ENCODE results near the gene LRIT1. TPM values are rescaled to one million over a fixed set of nuclear protein-coding genes. Genes with fewer than 3 reads are reported as not detected.

Gene LRIT1
- total RNA-seq, 4 donors from 2014 or later: not detected

- TF ChIP-seq CTCF (IDR thresholded peaks at IDR 0.05 in 4 of 5, conservative IDR thresholded peaks at IDR 0.05 in 1 of 5): no peak
- no peak for TF ChIP-seq POLR2A (IDR thresholded peaks at IDR 0.05)
- H3K36me3 ChIP-seq: no peaks in the 10 kb centered on the region
- DNase-seq: no peak
- no peak overlapping the region for H3K27ac ChIP-seq
- in situ Hi-C loops (cut with MboI; ENCODE audit: low sequenced_read_pairs in 4 of 4) (no loop called here), intact Hi-C loops (cut with DNase I; ENCODE audit: low total_unique reads) (no loop called here)
- no peaks in the 10 kb centered on the region for H3K4me1 ChIP-seq
- no peaks in the 10 kb centered on the region for H3K9me3 ChIP-seq
- no peak overlapping the region for H3K4me3 ChIP-seq
- no peaks in the 10 kb centered on the region for H3K27me3 ChIP-seq
- no peak for ATAC-seq
Observed at GRCh38 chr10:84213076-84213475, 28.3 kb downstream of the LRIT1 start.

GRCh38 chr10:84212014-84212413 lies 29.3 kb downstream of the LRIT1 start:
- in situ Hi-C loops (cut with MboI; ENCODE audit: low sequenced_read_pairs in 4 of 4) (no loop called here), intact Hi-C loops (cut with DNase I; ENCODE audit: low total_unique reads) (no loop called here)
- TF ChIP-seq CTCF (IDR thresholded peaks at IDR 0.05 in 4 of 5, conservative IDR thresholded peaks at IDR 0.05 in 1 of 5): no peak
- no peak for TF ChIP-seq POLR2A (IDR thresholded peaks at IDR 0.05)
- no peak for ATAC-seq
- no peak overlapping the region for H3K4me3 ChIP-seq
- H3K4me1 ChIP-seq: no peaks in the 10 kb centered on the region
- no peak for DNase-seq
- H3K27me3 ChIP-seq: no peaks in the 10 kb centered on the region
- H3K9me3 ChIP-seq: no peaks in the 10 kb centered on the region
- no peak overlapping the region for H3K27ac ChIP-seq
- no peaks in the 10 kb centered on the region for H3K36me3 ChIP-seq

- intact Hi-C loops (cut with DNase I; ENCODE audit: low total_unique reads): no loop called here
- in situ Hi-C loops (cut with MboI; ENCODE audit: low sequenced_read_pairs in 4 of 4): no loop called here
- H3K9me3 ChIP-seq: no peaks in the 10 kb centered on the region
- TF ChIP-seq POLR2A (IDR thresholded peaks at IDR 0.05) (no peak), CTCF (IDR thresholded peaks at IDR 0.05 in 4 of 5, conservative IDR thresholded peaks at IDR 0.05 in 1 of 5) (no peak)
- H3K4me3 ChIP-seq: no peak overlapping the region
- H3K4me1 ChIP-seq: no peaks in the 10 kb centered on the region
- no peak overlapping the region for H3K27ac ChIP-seq
- H3K27me3 ChIP-seq: no peaks in the 10 kb centered on the region
- no peak for DNase-seq
- no peaks in the 10 kb centered on the region for H3K36me3 ChIP-seq
- no peak for ATAC-seq
Observed at GRCh38 chr10:84211566-84211965, 29.8 kb downstream of the LRIT1 start.

- H3K27ac ChIP-seq: no peak overlapping the region
- DNase-seq (no peak), ATAC-seq (no peak)
- no peaks in the 10 kb centered on the region for H3K4me1 ChIP-seq
- no peaks in the 10 kb centered on the region for H3K9me3 ChIP-seq
- intact Hi-C loops (cut with DNase I; ENCODE audit: low total_unique reads): no loop called here
- no peak overlapping the region for H3K4me3 ChIP-seq
- no peaks in the 10 kb centered on the region for H3K36me3 ChIP-seq
- peaks cover 0 to 3% (median 0%) of the 10 kb centered on the region in 3 donors for H3K27me3 ChIP-seq
- in situ Hi-C loops (cut with MboI; ENCODE audit: low sequenced_read_pairs in 4 of 4): no loop called here
- TF ChIP-seq CTCF (IDR thresholded peaks at IDR 0.05 in 4 of 5, conservative IDR thresholded peaks at IDR 0.05 in 1 of 5) (no peak), POLR2A (IDR thresholded peaks at IDR 0.05) (no peak)
Observed at GRCh38 chr10:84208023-84208422, 33.3 kb downstream of the LRIT1 start.

- DNase-seq (no peak), ATAC-seq (no peak)
- intact Hi-C loops (cut with DNase I; ENCODE audit: low total_unique reads) (no loop called here), in situ Hi-C loops (cut with MboI; ENCODE audit: low sequenced_read_pairs in 4 of 4) (no loop called here)
- no peaks in the 10 kb centered on the region for H3K36me3 ChIP-seq
- H3K4me3 ChIP-seq: no peak overlapping the region
- H3K27me3 ChIP-seq: peaks cover 0 to 3% (median 0%) of the 10 kb centered on the region in 3 donors
- no peak overlapping the region for H3K27ac ChIP-seq
- no peak for TF ChIP-seq POLR2A (IDR thresholded peaks at IDR 0.05)
- TF ChIP-seq CTCF (IDR thresholded peaks at IDR 0.05 in 4 of 5, conservative IDR thresholded peaks at IDR 0.05 in 1 of 5): no peak
- H3K4me1 ChIP-seq: no peaks in the 10 kb centered on the region
- no peaks in the 10 kb centered on the region for H3K9me3 ChIP-seq
Observed at GRCh38 chr10:84205853-84206525, 35.4 kb downstream of the LRIT1 start.
